GM12878 (cell line): ENCODE results near the gene BIRC5. TPM values are rescaled to one million over a fixed set of nuclear protein-coding genes. Genes with fewer than 3 reads are reported as not detected.

Source experiments
- ATAC-seq: fragments of 200-7000 bp; cut with Tn5 transposase; 3 replicates; pipeline ENCODE4 v1.9.1; 2020; ENCODE audit warnings: mild to moderate bottlenecking, moderate library complexity
- BruUV-seq: library from RNA; stranded (reverse); fragments of 400-500 nt; replicated peaks from 2 replicates; lab custom pipeline; 2021; lab: Mats Ljungman, UMichigan
- CTCF ChIA-PET: fragments of 300-600 bp; sonication (Branson Sonifier 250); formaldehyde crosslinking; extraction: SDS; loops from one replicate; lab custom pipeline; 2021; ENCODE audit warnings: inconsistent platforms; lab: Yijun Ruan, JAX
- POLR2A ChIA-PET: fragments of 350-600 bp; formaldehyde crosslinking; extraction: SDS; loops from one replicate; lab custom pipeline; 2021; ENCODE audit warnings: inconsistent platforms; lab: Charles Lee
- RAD21 ChIA-PET: fragments of 300-600 bp; sonication (Branson Sonifier 250); formaldehyde crosslinking; loops from one replicate; lab custom pipeline; 2023; ENCODE audit warnings: antibody characterized with exemption; ENCODE audit not compliant: unreplicated experiment; lab: Charles Lee
- SMC1A ChIA-PET: fragments of 300-600 bp; sonication (Branson Sonifier 250); formaldehyde crosslinking; loops from one replicate; lab custom pipeline; 2023; ENCODE audit not compliant: unreplicated experiment, uncharacterized antibody; lab: Charles Lee
- DNase-seq: peaks from one replicate; pipeline ENCODE4 v3.0.0-alpha.2; 2011; ENCODE audit warnings: low read depth, low spot score
- FAIRE-seq: peaks from 3 replicates; lab custom pipeline; 2011; peaks lifted over from hg19 to GRCh38; lab: Jason Lieb, UNC
- H2AFZ ChIP-seq: 2 replicates; pipeline ENCODE4 v1.6.0; 2011; ENCODE audit warnings: low read depth, low read length, control low read depth; ENCODE audit not compliant: control insufficient read depth
- H3K27ac ChIP-seq: 2 replicates; pipeline ENCODE4 v1.5.1; 2011; ENCODE audit warnings: control low read depth; ENCODE audit not compliant: control insufficient read depth, insufficient read depth
- H3K27me3 ChIP-seq, 2 experiments: replicated peaks in 1 of 2; 2 replicates each; pipeline versions ENCODE4 v1.6.0 to v1.6.1; 2011; ENCODE audit warnings: low read length in 1 of 2; ENCODE audit not compliant: control insufficient read depth in 2 of 2, insufficient read depth in 2 of 2
- H3K36me3 ChIP-seq, 2 experiments: 2 replicates each; pipeline ENCODE4 v1.5.1; 2011; ENCODE audit warnings: low read length in 1 of 2; ENCODE audit not compliant: control insufficient read depth in 2 of 2, insufficient read depth in 2 of 2
- H3K4me1 ChIP-seq: 2 replicates; pipeline ENCODE4 v1.6.1; 2011; ENCODE audit warnings: mild to moderate bottlenecking, low read length, moderate library complexity, mixed read lengths; ENCODE audit not compliant: control insufficient read depth, insufficient read depth
- H3K4me2 ChIP-seq: 2 replicates; pipeline ENCODE4 v1.6.0; 2011; ENCODE audit warnings: control low read depth; ENCODE audit not compliant: control insufficient read depth, insufficient read depth
- H3K4me3 ChIP-seq: fragments of 200-600 bp; sonication (generic); 2 replicates; pipeline ENCODE4 v1.5.1; 2016
- H3K79me2 ChIP-seq: 2 replicates; pipeline ENCODE4 v1.6.0; 2011; ENCODE audit warnings: low read length; ENCODE audit not compliant: control insufficient read depth, insufficient read depth
- H3K9ac ChIP-seq: 2 replicates; pipeline ENCODE4 v1.8.0; 2011; ENCODE audit warnings: low read length, control low read depth, mixed read lengths; ENCODE audit not compliant: control insufficient read depth, insufficient read depth
- H3K9me3 ChIP-seq: replicated peaks from 3 replicates; pipeline ENCODE4 v1.5.1; 2011; ENCODE audit warnings: mild to moderate bottlenecking, low read length; ENCODE audit not compliant: control insufficient read depth, insufficient read depth
- H4K20me1 ChIP-seq: 2 replicates; pipeline ENCODE4 v1.6.0; 2011; ENCODE audit not compliant: control insufficient read depth, insufficient read depth
- ATF3 ChIP-seq: IDR thresholded peaks from 2 replicates; pipeline ENCODE4 v1.6.1; 2011; ENCODE audit warnings: low read depth, mild to moderate bottlenecking, low read length, moderate library complexity, borderline replicate concordance; ENCODE audit errors: extremely low read depth
- CHD4 ChIP-seq: fragments of 200-600 bp; sonication (generic); IDR thresholded peaks from 2 replicates; pipeline ENCODE4 v1.6.1; 2016; ENCODE audit warnings: mild to moderate bottlenecking
- CTCF ChIP-seq, 3 experiments: IDR thresholded peaks in 2 of 3; conservative IDR thresholded peaks in 1 of 3; 2 replicates each; pipeline ENCODE4 v1.5.1; 2011; ENCODE audit warnings: low read depth in 3 of 3, low read length in 3 of 3, mild to moderate bottlenecking in 3 of 3, control low read depth in 2 of 3, moderate library complexity in 2 of 3, inconsistent platforms in 1 of 3, mixed read lengths in 1 of 3; ENCODE audit not compliant: control insufficient read depth in 2 of 3, insufficient read depth in 1 of 3; ENCODE audit errors: extremely low read depth in 1 of 3
- HDAC2 ChIP-seq: fragments of 200-600 bp; sonication (generic); IDR thresholded peaks from 2 replicates; pipeline ENCODE4 v1.6.1; 2017
- MTA3 ChIP-seq: IDR thresholded peaks from 2 replicates; pipeline ENCODE4 v1.6.1; 2012; ENCODE audit warnings: low read length, inconsistent platforms, borderline replicate concordance
- NKRF ChIP-seq: fragments of 450-650 bp; conservative IDR thresholded peaks from 2 replicates; pipeline ENCODE4 v1.6.1; 2017; ENCODE audit warnings: mild to moderate bottlenecking, moderate library complexity
- RBBP5 ChIP-seq: fragments of 200-600 bp; sonication (generic); conservative IDR thresholded peaks from 2 replicates; pipeline ENCODE4 v1.6.1; 2016
- RCOR1 ChIP-seq: conservative IDR thresholded peaks from 2 replicates; pipeline ENCODE4 v1.6.1; 2012; ENCODE audit warnings: low read depth, low read length, improper control_type of control experiment
- SMARCA5 ChIP-seq: fragments of 450-650 bp; IDR thresholded peaks from 2 replicates; pipeline ENCODE4 v1.6.1; 2017; ENCODE audit warnings: mild to moderate bottlenecking
- STAT1 ChIP-seq: fragments of 450-650 bp; conservative IDR thresholded peaks from 2 replicates; pipeline ENCODE4 v1.6.1; 2014; ENCODE audit warnings: antibody characterized with exemption, mild to moderate bottlenecking
- ZBTB33 ChIP-seq: fragments of 450-650 bp; IDR thresholded peaks from 2 replicates; pipeline ENCODE4 v1.6.1; 2017; ENCODE audit warnings: mild to moderate bottlenecking
- ZSCAN29 ChIP-seq: fragments of 450-650 bp; IDR thresholded peaks from 2 replicates; pipeline ENCODE4 v1.6.1; 2017; ENCODE audit warnings: mild to moderate bottlenecking, moderate library complexity
- WGBS: methylation state at CpG from one replicate; pipeline ENCODE4 v1.1.6; 2016; ENCODE audit warnings: low lambda C conversion rate; ENCODE audit not compliant: insufficient replicate concordance, insufficient coverage; ENCODE audit errors: missing lambda C conversion rate; 5-methylcytosine and 5-hydroxymethylcytosine counted together
- in situ Hi-C: fragments of 300-500 bp; cut with MboI; formaldehyde crosslinking; loops from 9 replicates; pipeline ENCODE4 v1.14.3; 2018; ENCODE audit warnings: mixed read lengths
- intact Hi-C: fragments of 100-400 bp; cut with micrococcal nuclease; formaldehyde crosslinking; loops from one replicate; pipeline ENCODE4 v1.14.2; 2022; ENCODE audit not compliant: unreplicated experiment
- polyA plus RNA-seq, 11 experiments: library from polyadenylated mRNA; depleted of rRNA in 4 of 11; unstranded in 6 of 11; stranded (reverse) in 5 of 11; fragments of >200 nt; fragmentation: Nextera tagmentation in 4 of 11; fragmentation: Illumina TruSeq in 1 of 11; extraction: Ambion mirVana in 4 of 11; extraction: Trizol in 1 of 11; gene quantifications; 1 replicate in 1 of 11; 2 replicates in 10 of 11; pipeline versions ENCODE4 v1.2.1 to v1.2.3, GENCODE V29; 2011 to 2016; ENCODE audit warnings: inconsistent platforms in 2 of 11, missing spikeins in 2 of 11, low read depth in 1 of 11
- total RNA-seq, 4 experiments: library from RNA; depleted of rRNA in 3 of 4; stranded (reverse); fragments of >200 nt in 3 of 4; fragmentation: Illumina TruSeq in 1 of 4; extraction: Trizol in 1 of 4; gene quantifications; 2 replicates each; pipeline versions ENCODE4 v1.2.1 to v1.2.3, GENCODE V29; 2013 to 2021

The BIRC5 gene
- total and polyA plus RNA-seq, 10 of the 15 experiments (the other 5 are each of a cell fraction or from before 2014, with no cell fraction given), result 41.0 to 175 (median 90.8) TPM

- ChIA-PET RAD21 (no interaction called here), CTCF (interaction anchor here (1.2 kb wide), 1 partner anchor 179 kb away, joined by 4 read pairs; no protein-coding TSS in a partner anchor), POLR2A (no interaction called here), SMC1A (no interaction called here)
- no peak overlapping the region for H2AFZ ChIP-seq
- DNase-seq (no peak), FAIRE-seq (no peak), ATAC-seq (no peak)
- H3K9ac ChIP-seq, result no peak overlapping the region
- H3K36me3 ChIP-seq, result no peaks in the 10 kb centered on the region
- no peaks in the 10 kb centered on the region for H3K27me3 ChIP-seq
- WGBS, result 53% methylated on average over 9 of the region's 9 CpGs
- no peak overlapping the region for H3K27ac ChIP-seq
- in situ Hi-C loops (no loop called here), intact Hi-C loops (no loop called here)
- TF ChIP-seq RBBP5 (no peak), RCOR1 (no peak), ZSCAN29 (no peak), NKRF (no peak)
- no peaks in the 10 kb centered on the region for H3K79me2 ChIP-seq
- no TSS peak for BruUV-seq
- no peaks in the 10 kb centered on the region for H4K20me1 ChIP-seq
- H3K4me3 ChIP-seq, result no peak overlapping the region
- H3K4me1 ChIP-seq, result peaks cover 10% of the 10 kb centered on the region
- H3K4me2 ChIP-seq, result no peak overlapping the region
- H3K9me3 ChIP-seq, result no peaks in the 10 kb centered on the region
Measured at GRCh38 chr17:78263736-78264340, 49.8 kb downstream of the BIRC5 start.

- ChIA-PET SMC1A (no interaction called here), POLR2A (no interaction called here), CTCF (no interaction called here), RAD21 (interaction anchor here (0.9 to 1.2 kb wide), 2 partner anchors 73 to 179 kb away, joined by 3 read pairs; no protein-coding TSS in a partner anchor)
- H3K4me3 ChIP-seq, result no peak overlapping the region
- no peaks in the 10 kb centered on the region for H3K9me3 ChIP-seq
- no peaks in the 10 kb centered on the region for H4K20me1 ChIP-seq
- peaks cover 8% of the 10 kb centered on the region for H3K4me1 ChIP-seq
- H3K79me2 ChIP-seq, result no peaks in the 10 kb centered on the region
- no peak for DNase-seq
- H3K9ac ChIP-seq, result no peak overlapping the region
- H3K27ac ChIP-seq, result no peak overlapping the region
- 53% methylated on average over 5 of the region's 5 CpGs for WGBS
- intact Hi-C loops, result no loop called here
- H3K36me3 ChIP-seq, result no peaks in the 10 kb centered on the region
- no peak overlapping the region for H2AFZ ChIP-seq
- FAIRE-seq, result no peak
- no peak for ATAC-seq
- no peaks in the 10 kb centered on the region; a peak in 1 of 4 replicates for H3K27me3 ChIP-seq
- no TSS peak for BruUV-seq
- in situ Hi-C loops, result no loop called here
- no peak overlapping the region for H3K4me2 ChIP-seq
- TF ChIP-seq MTA3 (no peak), SMARCA5 (no peak), ZBTB33 (no peak), CHD4 (no peak), HDAC2 (no peak), CTCF (IDR thresholded peaks at IDR 0.05 in 2 of 3, conservative IDR thresholded peaks at IDR 0.05 in 1 of 3; ENCODE audit: control insufficient read depth in 2 of 3, extremely low read depth in 1 of 3, insufficient read depth in 1 of 3, low read depth in 3 of 3, low read length in 3 of 3) (no peak), STAT1 (no peak), ATF3 (no peak)
Measured at GRCh38 chr17:78264590-78264989, 50.5 kb downstream of the BIRC5 start.
